HEK293 (cell line): ENCODE measurements around the gene NRP1.

Experiments used
- CTCF ChIA-PET: fragments of 350-600 bp; formaldehyde crosslinking; extraction: SDS; loops from one replicate; lab custom pipeline; 2021; ENCODE audit warnings: antibody characterized with exemption; lab: Yijun Ruan, JAX
- POLR2A ChIA-PET: fragments of 300-600 bp; formaldehyde crosslinking; extraction: SDS; loops from one replicate; lab custom pipeline; 2020; ENCODE audit warnings: antibody characterized with exemption, inconsistent platforms; lab: Yijun Ruan, JAX
- H3K27ac ChIP-seq: fragments of 200-500 bp; sonication (Bioruptor generic); 2 replicates; pipeline ENCODE4 v1.5.1; 2014; ENCODE audit warnings: low read depth, low read length, control low read depth, inconsistent platforms; ENCODE audit errors: extremely low read depth
- H3K36me3 ChIP-seq, 2 experiments: fragments of 200-500 bp in 1 of 2; sonication (Bioruptor generic) in 1 of 2; 1 replicate in 1 of 2; 2 replicates in 1 of 2; pipeline ENCODE4 v1.5.1; 2014 to 2017; ENCODE audit warnings: inconsistent platforms in 2 of 2, low read length in 2 of 2; ENCODE audit not compliant: control insufficient read depth in 2 of 2, insufficient read depth in 1 of 2
- H3K4me1 ChIP-seq: fragments of 200-500 bp; sonication (Bioruptor generic); 2 replicates; pipeline ENCODE4 v1.5.1; 2014; ENCODE audit warnings: mild to moderate bottlenecking, low read length, inconsistent platforms; ENCODE audit not compliant: control insufficient read depth, insufficient read depth
- H3K4me3 ChIP-seq: 2 replicates; pipeline ENCODE4 v1.5.1; 2011; ENCODE audit warnings: low read depth, mild to moderate bottlenecking, control low read depth, low read length, moderate library complexity
- H3K9me3 ChIP-seq: fragments of 200-500 bp; sonication (Bioruptor generic); 2 replicates; pipeline ENCODE4 v1.5.1; 2014; ENCODE audit warnings: low read depth, low read length, inconsistent platforms; ENCODE audit not compliant: control insufficient read depth, insufficient read depth
- GLIS1 ChIP-seq: fragments of 450-650 bp; formaldehyde crosslinking; IDR thresholded peaks from 2 replicates; pipeline ENCODE4 v1.5.1; 2016; ENCODE audit warnings: missing biosample characterization, missing genetic modification characterization
- KLF16 ChIP-seq: fragments of 450-650 bp; formaldehyde crosslinking; IDR thresholded peaks from 2 replicates; pipeline ENCODE4 v1.5.1; 2017; ENCODE audit warnings: missing biosample characterization, missing genetic modification characterization
- SALL2 ChIP-seq: fragments of 450-650 bp; formaldehyde crosslinking; IDR thresholded peaks from 2 replicates; pipeline ENCODE4 v1.5.0; 2017; ENCODE audit warnings: missing biosample characterization, mild to moderate bottlenecking, missing genetic modification characterization, borderline replicate concordance
- SP7 ChIP-seq: fragments of 450-650 bp; formaldehyde crosslinking; IDR thresholded peaks from 2 replicates; pipeline ENCODE4 v1.5.1; 2016; ENCODE audit warnings: missing biosample characterization, missing genetic modification characterization
- ZNF138 ChIP-seq: fragments of 450-650 bp; formaldehyde crosslinking; IDR thresholded peaks from 2 replicates; pipeline ENCODE4 v1.5.1; 2016; ENCODE audit warnings: missing biosample characterization, missing genetic modification characterization, borderline replicate concordance
- ZNF19 ChIP-seq: fragments of 450-650 bp; formaldehyde crosslinking; IDR thresholded peaks from 2 replicates; pipeline ENCODE4; 2016; ENCODE audit warnings: missing biosample characterization, missing genetic modification characterization, low read depth
- ZNF223 ChIP-seq: fragments of 450-650 bp; formaldehyde crosslinking; IDR thresholded peaks from 2 replicates; pipeline ENCODE4 v1.5.1; 2016; ENCODE audit warnings: missing biosample characterization, missing genetic modification characterization
- ZNF248 ChIP-seq: fragments of 450-650 bp; formaldehyde crosslinking; IDR thresholded peaks from 2 replicates; pipeline ENCODE4 v1.5.1; 2017; ENCODE audit warnings: missing biosample characterization, missing genetic modification characterization
- ZNF391 ChIP-seq: fragments of 450-650 bp; formaldehyde crosslinking; IDR thresholded peaks from 2 replicates; pipeline ENCODE4 v1.5.1; 2016; ENCODE audit warnings: low read depth, missing biosample characterization, missing genetic modification characterization, borderline replicate concordance
- ZNF394 ChIP-seq: fragments of 450-650 bp; formaldehyde crosslinking; IDR thresholded peaks from 2 replicates; pipeline ENCODE4 v1.5.1; 2016; ENCODE audit warnings: missing biosample characterization, missing genetic modification characterization, mild to moderate bottlenecking, moderate library complexity, borderline replicate concordance
- ZNF548 ChIP-seq: fragments of 450-650 bp; formaldehyde crosslinking; IDR thresholded peaks from 2 replicates; pipeline ENCODE4 v1.5.1; 2016; ENCODE audit warnings: missing biosample characterization, missing genetic modification characterization
- ZNF558 ChIP-seq: fragments of 450-650 bp; formaldehyde crosslinking; IDR thresholded peaks from 2 replicates; pipeline ENCODE4 v1.5.1; 2016; ENCODE audit warnings: missing biosample characterization, missing genetic modification characterization
- ZNF658 ChIP-seq: fragments of 450-650 bp; formaldehyde crosslinking; IDR thresholded peaks from 2 replicates; pipeline ENCODE4; 2016; ENCODE audit warnings: missing biosample characterization, missing genetic modification characterization
- ZNF830 ChIP-seq: fragments of 450-650 bp; IDR thresholded peaks from 2 replicates; pipeline ENCODE4 v1.5.0; 2018; ENCODE audit warnings: missing biosample characterization, missing genetic modification characterization, low read depth, mild to moderate bottlenecking, moderate library complexity
- ZNF837 ChIP-seq: fragments of 450-650 bp; formaldehyde crosslinking; IDR thresholded peaks from 2 replicates; pipeline ENCODE4 v1.5.1; 2016; ENCODE audit warnings: missing biosample characterization, missing genetic modification characterization
- ZSCAN16 ChIP-seq: fragments of 450-650 bp; formaldehyde crosslinking; IDR thresholded peaks from 2 replicates; pipeline ENCODE4 v1.5.1; 2016; ENCODE audit warnings: missing biosample characterization, missing genetic modification characterization
- TF ChIP-seq, protein P1 (sequence below): fragments of 450-650 bp; formaldehyde crosslinking; IDR thresholded peaks from 2 replicates; pipeline ENCODE4 v1.5.1; 2016; ENCODE audit warnings: missing biosample characterization, missing genetic modification characterization
- TF ChIP-seq, protein P2 (sequence below): fragments of 450-650 bp; formaldehyde crosslinking; IDR thresholded peaks from 2 replicates; pipeline ENCODE4 v1.5.1; 2016; ENCODE audit warnings: missing biosample characterization, missing genetic modification characterization
- TF ChIP-seq, protein P3 (sequence below): fragments of 450-650 bp; formaldehyde crosslinking; IDR thresholded peaks from 2 replicates; pipeline ENCODE4 v1.5.1; 2016; ENCODE audit warnings: missing biosample characterization, missing genetic modification characterization
- TF ChIP-seq, protein P4 (sequence below): fragments of 450-650 bp; formaldehyde crosslinking; IDR thresholded peaks from 2 replicates; pipeline ENCODE4 v1.5.1; 2016; ENCODE audit warnings: missing biosample characterization, missing genetic modification characterization
- TF ChIP-seq, protein P5 (sequence below): fragments of 450-650 bp; formaldehyde crosslinking; IDR thresholded peaks from 2 replicates; pipeline ENCODE4 v1.5.1; 2017; ENCODE audit warnings: missing biosample characterization, missing genetic modification characterization

Gene NRP1

DNA sequence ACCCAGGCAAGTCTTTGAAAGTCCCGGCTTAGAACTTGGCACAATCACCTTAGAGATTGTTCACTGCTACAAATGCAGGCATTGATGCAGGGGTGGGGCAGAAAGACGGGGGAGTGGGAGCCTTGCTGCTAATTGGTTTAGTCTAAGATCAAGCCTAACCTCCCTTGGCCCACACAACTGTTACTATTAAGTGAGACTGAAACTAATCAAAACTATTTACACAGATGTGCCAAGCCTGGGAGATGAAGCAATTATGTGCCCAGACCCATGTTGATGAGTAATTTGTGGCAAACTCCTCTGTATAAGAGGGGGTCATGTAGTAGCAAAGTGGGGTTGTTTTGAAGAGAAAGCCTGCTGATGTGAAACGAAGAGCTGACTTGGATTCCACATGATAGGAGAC, 198.2 kb downstream of the NRP1 start (continued):
- TF ChIP-seq, protein P1, sequence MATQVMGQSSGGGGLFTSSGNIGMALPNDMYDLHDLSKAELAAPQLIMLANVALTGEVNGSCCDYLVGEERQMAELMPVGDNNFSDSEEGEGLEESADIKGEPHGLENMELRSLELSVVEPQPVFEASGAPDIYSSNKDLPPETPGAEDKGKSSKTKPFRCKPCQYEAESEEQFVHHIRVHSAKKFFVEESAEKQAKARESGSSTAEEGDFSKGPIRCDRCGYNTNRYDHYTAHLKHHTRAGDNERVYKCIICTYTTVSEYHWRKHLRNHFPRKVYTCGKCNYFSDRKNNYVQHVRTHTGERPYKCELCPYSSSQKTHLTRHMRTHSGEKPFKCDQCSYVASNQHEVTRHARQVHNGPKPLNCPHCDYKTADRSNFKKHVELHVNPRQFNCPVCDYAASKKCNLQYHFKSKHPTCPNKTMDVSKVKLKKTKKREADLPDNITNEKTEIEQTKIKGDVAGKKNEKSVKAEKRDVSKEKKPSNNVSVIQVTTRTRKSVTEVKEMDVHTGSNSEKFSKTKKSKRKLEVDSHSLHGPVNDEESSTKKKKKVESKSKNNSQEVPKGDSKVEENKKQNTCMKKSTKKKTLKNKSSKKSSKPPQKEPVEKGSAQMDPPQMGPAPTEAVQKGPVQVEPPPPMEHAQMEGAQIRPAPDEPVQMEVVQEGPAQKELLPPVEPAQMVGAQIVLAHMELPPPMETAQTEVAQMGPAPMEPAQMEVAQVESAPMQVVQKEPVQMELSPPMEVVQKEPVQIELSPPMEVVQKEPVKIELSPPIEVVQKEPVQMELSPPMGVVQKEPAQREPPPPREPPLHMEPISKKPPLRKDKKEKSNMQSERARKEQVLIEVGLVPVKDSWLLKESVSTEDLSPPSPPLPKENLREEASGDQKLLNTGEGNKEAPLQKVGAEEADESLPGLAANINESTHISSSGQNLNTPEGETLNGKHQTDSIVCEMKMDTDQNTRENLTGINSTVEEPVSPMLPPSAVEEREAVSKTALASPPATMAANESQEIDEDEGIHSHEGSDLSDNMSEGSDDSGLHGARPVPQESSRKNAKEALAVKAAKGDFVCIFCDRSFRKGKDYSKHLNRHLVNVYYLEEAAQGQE: no peak
- TF ChIP-seq, protein P2, sequence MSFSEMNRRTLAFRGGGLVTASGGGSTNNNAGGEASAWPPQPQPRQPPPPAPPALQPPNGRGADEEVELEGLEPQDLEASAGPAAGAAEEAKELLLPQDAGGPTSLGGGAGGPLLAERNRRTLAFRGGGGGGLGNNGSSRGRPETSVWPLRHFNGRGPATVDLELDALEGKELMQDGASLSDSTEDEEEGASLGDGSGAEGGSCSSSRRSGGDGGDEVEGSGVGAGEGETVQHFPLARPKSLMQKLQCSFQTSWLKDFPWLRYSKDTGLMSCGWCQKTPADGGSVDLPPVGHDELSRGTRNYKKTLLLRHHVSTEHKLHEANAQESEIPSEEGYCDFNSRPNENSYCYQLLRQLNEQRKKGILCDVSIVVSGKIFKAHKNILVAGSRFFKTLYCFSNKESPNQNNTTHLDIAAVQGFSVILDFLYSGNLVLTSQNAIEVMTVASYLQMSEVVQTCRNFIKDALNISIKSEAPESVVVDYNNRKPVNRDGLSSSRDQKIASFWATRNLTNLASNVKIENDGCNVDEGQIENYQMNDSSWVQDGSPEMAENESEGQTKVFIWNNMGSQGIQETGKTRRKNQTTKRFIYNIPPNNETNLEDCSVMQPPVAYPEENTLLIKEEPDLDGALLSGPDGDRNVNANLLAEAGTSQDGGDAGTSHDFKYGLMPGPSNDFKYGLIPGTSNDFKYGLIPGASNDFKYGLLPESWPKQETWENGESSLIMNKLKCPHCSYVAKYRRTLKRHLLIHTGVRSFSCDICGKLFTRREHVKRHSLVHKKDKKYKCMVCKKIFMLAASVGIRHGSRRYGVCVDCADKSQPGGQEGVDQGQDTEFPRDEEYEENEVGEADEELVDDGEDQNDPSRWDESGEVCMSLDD (tag by site-specific recombination): no peak
- TF ChIP-seq ZSCAN16 (tag by site-specific recombination) (no peak), ZNF830 (no peak), SALL2 (no peak), ZNF837 (tag by site-specific recombination) (no peak)

DNA sequence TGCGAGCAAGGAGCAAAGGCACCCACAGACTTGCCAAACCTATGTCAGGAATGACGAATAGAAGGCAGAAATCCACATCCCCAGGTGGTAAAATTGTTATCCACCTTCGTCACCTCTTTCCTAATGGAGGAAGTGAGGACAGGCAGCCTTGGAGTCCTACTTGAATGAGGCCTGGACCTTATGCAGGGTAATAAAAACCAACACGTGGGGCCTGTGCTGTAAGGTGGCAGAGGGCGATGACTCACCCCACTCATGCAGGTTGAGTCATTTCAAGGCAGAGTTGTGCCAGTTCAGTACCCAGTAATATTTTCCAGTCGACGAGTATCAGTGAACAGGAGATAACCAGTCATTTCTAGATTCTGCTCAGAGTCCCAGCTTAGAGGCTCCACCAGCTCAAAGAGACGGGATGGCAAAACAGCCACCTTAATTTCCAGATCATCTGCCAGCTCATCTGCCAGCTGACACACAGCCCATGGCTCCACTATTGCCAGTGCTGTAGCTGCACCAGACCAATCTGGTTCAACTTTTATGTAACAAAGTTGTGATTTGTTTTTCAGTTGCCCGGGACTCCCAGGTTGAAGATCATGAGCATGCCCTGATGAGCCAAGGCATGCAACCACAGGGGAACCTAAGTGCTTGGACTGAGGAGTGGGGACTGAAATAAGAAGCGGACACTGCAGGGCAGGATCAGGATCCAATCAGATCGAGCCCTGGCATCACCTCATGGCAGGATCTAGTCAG, 200.3 kb downstream of the NRP1 start:
- H3K4me1 ChIP-seq: 0 out of 2 replicates have a peak, but pooled peaks cover 3% of the 10 kb centered on the region
- H3K9me3 ChIP-seq: no peaks in the 10 kb centered on the region
- no peak for TF ChIP-seq KLF16 (tag by site-specific recombination)
- TF ChIP-seq, protein P3, sequence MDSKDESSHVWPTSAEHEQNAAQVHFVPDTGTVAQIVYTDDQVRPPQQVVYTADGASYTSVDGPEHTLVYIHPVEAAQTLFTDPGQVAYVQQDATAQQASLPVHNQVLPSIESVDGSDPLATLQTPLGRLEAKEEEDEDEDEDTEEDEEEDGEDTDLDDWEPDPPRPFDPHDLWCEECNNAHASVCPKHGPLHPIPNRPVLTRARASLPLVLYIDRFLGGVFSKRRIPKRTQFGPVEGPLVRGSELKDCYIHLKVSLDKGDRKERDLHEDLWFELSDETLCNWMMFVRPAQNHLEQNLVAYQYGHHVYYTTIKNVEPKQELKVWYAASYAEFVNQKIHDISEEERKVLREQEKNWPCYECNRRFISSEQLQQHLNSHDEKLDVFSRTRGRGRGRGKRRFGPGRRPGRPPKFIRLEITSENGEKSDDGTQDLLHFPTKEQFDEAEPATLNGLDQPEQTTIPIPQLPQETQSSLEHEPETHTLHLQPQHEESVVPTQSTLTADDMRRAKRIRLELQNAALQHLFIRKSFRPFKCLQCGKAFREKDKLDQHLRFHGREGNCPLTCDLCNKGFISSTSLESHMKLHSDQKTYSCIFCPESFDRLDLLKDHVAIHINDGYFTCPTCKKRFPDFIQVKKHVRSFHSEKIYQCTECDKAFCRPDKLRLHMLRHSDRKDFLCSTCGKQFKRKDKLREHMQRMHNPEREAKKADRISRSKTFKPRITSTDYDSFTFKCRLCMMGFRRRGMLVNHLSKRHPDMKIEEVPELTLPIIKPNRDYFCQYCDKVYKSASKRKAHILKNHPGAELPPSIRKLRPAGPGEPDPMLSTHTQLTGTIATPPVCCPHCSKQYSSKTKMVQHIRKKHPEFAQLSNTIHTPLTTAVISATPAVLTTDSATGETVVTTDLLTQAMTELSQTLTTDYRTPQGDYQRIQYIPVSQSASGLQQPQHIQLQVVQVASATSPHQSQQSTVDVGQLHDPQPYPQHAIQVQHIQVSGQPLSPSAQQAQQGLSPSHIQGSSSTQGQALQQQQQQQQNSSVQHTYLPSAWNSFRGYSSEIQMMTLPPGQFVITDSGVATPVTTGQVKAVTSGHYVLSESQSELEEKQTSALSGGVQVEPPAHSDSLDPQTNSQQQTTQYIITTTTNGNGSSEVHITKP (tag by site-specific recombination): 0 out of 2 replicates have a peak, but pooled peaks have one; percentile 36
- peak; percentile 43; the same call in 1 of the 2 replicates for TF ChIP-seq ZNF391 (tag by site-specific recombination)
- TF ChIP-seq, protein P4, sequence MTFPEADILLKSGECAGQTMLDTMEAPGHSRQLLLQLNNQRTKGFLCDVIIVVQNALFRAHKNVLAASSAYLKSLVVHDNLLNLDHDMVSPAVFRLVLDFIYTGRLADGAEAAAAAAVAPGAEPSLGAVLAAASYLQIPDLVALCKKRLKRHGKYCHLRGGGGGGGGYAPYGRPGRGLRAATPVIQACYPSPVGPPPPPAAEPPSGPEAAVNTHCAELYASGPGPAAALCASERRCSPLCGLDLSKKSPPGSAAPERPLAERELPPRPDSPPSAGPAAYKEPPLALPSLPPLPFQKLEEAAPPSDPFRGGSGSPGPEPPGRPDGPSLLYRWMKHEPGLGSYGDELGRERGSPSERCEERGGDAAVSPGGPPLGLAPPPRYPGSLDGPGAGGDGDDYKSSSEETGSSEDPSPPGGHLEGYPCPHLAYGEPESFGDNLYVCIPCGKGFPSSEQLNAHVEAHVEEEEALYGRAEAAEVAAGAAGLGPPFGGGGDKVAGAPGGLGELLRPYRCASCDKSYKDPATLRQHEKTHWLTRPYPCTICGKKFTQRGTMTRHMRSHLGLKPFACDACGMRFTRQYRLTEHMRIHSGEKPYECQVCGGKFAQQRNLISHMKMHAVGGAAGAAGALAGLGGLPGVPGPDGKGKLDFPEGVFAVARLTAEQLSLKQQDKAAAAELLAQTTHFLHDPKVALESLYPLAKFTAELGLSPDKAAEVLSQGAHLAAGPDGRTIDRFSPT (tag by site-specific recombination): 0 out of 2 replicates have a peak, but pooled peaks have one; percentile 30
- peak; percentile 67; the same call in 1 of the 2 replicates for TF ChIP-seq ZNF394 (tag by site-specific recombination)
- no peak for TF ChIP-seq ZNF19 (tag by site-specific recombination)
- TF ChIP-seq ZNF548 (tag by site-specific recombination): no peak
- TF ChIP-seq ZNF248: no peak
- peak; percentile 69 for TF ChIP-seq ZNF223
- peak; percentile 95 for TF ChIP-seq SP7 (tag by site-specific recombination)
- no peak for TF ChIP-seq ZNF658 (tag by site-specific recombination)
- peak; percentile 85; the same call in 1 of the 2 replicates for TF ChIP-seq ZNF558
- TF ChIP-seq GLIS1 (tag by site-specific recombination): peak; percentile 98
- TF ChIP-seq, protein P5, sequence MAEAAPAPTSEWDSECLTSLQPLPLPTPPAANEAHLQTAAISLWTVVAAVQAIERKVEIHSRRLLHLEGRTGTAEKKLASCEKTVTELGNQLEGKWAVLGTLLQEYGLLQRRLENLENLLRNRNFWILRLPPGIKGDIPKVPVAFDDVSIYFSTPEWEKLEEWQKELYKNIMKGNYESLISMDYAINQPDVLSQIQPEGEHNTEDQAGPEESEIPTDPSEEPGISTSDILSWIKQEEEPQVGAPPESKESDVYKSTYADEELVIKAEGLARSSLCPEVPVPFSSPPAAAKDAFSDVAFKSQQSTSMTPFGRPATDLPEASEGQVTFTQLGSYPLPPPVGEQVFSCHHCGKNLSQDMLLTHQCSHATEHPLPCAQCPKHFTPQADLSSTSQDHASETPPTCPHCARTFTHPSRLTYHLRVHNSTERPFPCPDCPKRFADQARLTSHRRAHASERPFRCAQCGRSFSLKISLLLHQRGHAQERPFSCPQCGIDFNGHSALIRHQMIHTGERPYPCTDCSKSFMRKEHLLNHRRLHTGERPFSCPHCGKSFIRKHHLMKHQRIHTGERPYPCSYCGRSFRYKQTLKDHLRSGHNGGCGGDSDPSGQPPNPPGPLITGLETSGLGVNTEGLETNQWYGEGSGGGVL: peak; percentile 59
- no peak for TF ChIP-seq ZNF138 (tag by site-specific recombination)

More for the DNA sequence above, 200.3 kb downstream of the NRP1 start:
- H3K36me3 ChIP-seq: no peaks in the 10 kb centered on the region
- no peak overlapping the region for H3K27ac ChIP-seq
- no peak overlapping the region for H3K4me3 ChIP-seq
- POLR2A ChIA-PET: no interaction called here
- CTCF ChIA-PET: interaction anchor here (0.8 to 1.7 kb wide), 2 partner anchors 18 to 59 kb away, joined by 3 to 5 read pairs; no protein-coding TSS in a partner anchor
